DND-41 (cell line): ENCODE data around the gene ABCA12.

Experiments used
- ATAC-seq: fragments of 200-7000 bp; cut with Tn5 transposase; 3 replicates; pipeline ENCODE4 v1.9.1; 2021; ENCODE audit warnings: low read depth; ENCODE audit not compliant: insufficient read depth
- DNase-seq: peaks from one replicate; pipeline ENCODE4 v3.0.0-alpha.2; 2020
- H2AFZ ChIP-seq: 2 replicates; pipeline ENCODE4 v1.6.0; 2012; ENCODE audit warnings: low read depth, low read length
- H3K27ac ChIP-seq: 2 replicates; pipeline ENCODE4 v1.5.1; 2012; ENCODE audit warnings: low read length, inconsistent platforms
- H3K27me3 ChIP-seq: fragments of 200-600 bp; sonication (generic); 2 replicates; pipeline ENCODE4 v1.6.0; 2012; ENCODE audit warnings: low read length, mild to moderate bottlenecking, inconsistent platforms; ENCODE audit not compliant: insufficient read depth, poor library complexity
- H3K36me3 ChIP-seq: 2 replicates; pipeline ENCODE4 v1.5.1; 2012; ENCODE audit warnings: low read length, inconsistent platforms; ENCODE audit not compliant: insufficient read depth
- H3K4me1 ChIP-seq: 2 replicates; pipeline ENCODE4 v1.5.1; 2012; ENCODE audit warnings: mild to moderate bottlenecking, low read length; ENCODE audit not compliant: insufficient read depth
- H3K4me2 ChIP-seq: 2 replicates; pipeline ENCODE4 v1.6.0; 2012; ENCODE audit warnings: mild to moderate bottlenecking, moderate library complexity, low read length, inconsistent platforms; ENCODE audit not compliant: insufficient read depth
- H3K4me3 ChIP-seq, 2 experiments: fragments of 200-600 bp in 1 of 2; shearing (Covaris generic) in 1 of 2; 2 replicates each; pipeline ENCODE4 v1.5.1; 2012 to 2016; ENCODE audit warnings: inconsistent platforms in 2 of 2, low read length in 2 of 2, mild to moderate bottlenecking in 2 of 2, low read depth in 1 of 2, moderate library complexity in 1 of 2
- H3K79me2 ChIP-seq: 2 replicates; pipeline ENCODE4 v1.6.0; 2012; ENCODE audit warnings: low read length, inconsistent platforms; ENCODE audit not compliant: insufficient read depth
- H3K9ac ChIP-seq: 2 replicates; pipeline ENCODE4 v1.6.0; 2012; ENCODE audit warnings: low read depth, mild to moderate bottlenecking, inconsistent platforms, low read length, moderate library complexity
- H3K9me3 ChIP-seq: 2 replicates; pipeline ENCODE4 v1.5.1; 2012; ENCODE audit warnings: low read length, moderate library complexity, mild to moderate bottlenecking, inconsistent platforms; ENCODE audit not compliant: insufficient read depth, severe bottlenecking
- H4K20me1 ChIP-seq: 2 replicates; pipeline ENCODE4 v1.6.0; 2012; ENCODE audit warnings: low read length; ENCODE audit not compliant: insufficient read depth
- EZH2 ChIP-seq: IDR thresholded peaks from 3 replicates; pipeline ENCODE4 v1.6.1; 2012; ENCODE audit warnings: borderline replicate concordance, low read depth, mild to moderate bottlenecking, moderate library complexity, low read length, inconsistent platforms; ENCODE audit not compliant: severe bottlenecking
- TF ChIP-seq, protein P1 (sequence below): IDR thresholded peaks from 2 replicates; pipeline ENCODE4 v1.5.1; 2012; ENCODE audit warnings: borderline replicate concordance, low read length, moderate library complexity, mild to moderate bottlenecking; ENCODE audit not compliant: poor library complexity, severe bottlenecking; ENCODE audit errors: extremely low read depth

Gene ABCA12

GRCh38 chr2:215003001-215003400 lies 135.4 kb downstream of the ABCA12 start:
- Histone ChIP-seq H3K9ac (no peak overlapping the region), H2AFZ (no peak overlapping the region), H3K27me3 (no peaks in the 10 kb centered on the region), H3K4me2 (no peak overlapping the region), H4K20me1 (no peaks in the 10 kb centered on the region), H3K79me2 (no peaks in the 10 kb centered on the region), H3K4me1 (no peaks in the 10 kb centered on the region), H3K27ac (no peak overlapping the region), H3K36me3 (no peaks in the 10 kb centered on the region), H3K4me3 (no peak overlapping the region), H3K9me3 (no peaks in the 10 kb centered on the region)
- TF ChIP-seq, protein P1, sequence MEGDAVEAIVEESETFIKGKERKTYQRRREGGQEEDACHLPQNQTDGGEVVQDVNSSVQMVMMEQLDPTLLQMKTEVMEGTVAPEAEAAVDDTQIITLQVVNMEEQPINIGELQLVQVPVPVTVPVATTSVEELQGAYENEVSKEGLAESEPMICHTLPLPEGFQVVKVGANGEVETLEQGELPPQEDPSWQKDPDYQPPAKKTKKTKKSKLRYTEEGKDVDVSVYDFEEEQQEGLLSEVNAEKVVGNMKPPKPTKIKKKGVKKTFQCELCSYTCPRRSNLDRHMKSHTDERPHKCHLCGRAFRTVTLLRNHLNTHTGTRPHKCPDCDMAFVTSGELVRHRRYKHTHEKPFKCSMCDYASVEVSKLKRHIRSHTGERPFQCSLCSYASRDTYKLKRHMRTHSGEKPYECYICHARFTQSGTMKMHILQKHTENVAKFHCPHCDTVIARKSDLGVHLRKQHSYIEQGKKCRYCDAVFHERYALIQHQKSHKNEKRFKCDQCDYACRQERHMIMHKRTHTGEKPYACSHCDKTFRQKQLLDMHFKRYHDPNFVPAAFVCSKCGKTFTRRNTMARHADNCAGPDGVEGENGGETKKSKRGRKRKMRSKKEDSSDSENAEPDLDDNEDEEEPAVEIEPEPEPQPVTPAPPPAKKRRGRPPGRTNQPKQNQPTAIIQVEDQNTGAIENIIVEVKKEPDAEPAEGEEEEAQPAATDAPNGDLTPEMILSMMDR = no peak
- TF ChIP-seq EZH2 = no peak
- ATAC-seq (no peak), DNase-seq (no peak)

DNA sequence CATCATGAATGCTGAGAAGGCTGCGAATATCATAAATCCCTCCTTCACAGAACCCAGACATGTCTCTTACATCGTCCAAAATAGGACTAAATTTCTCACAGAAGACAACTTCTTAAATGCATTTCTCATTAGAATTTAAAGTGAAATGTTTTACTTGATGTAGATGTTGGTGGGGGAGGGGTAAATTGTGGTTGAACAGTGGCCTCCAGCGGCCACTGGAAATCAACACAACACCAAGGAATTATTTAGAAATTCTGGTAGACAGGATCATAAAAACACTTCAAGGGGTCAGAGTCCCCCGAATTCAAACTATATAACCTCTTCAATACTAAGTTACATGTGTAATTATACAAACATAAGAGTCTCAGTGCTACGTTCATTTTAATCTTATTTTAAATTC lies 135.9 kb downstream of the ABCA12 start:
- DNase-seq (no peak), ATAC-seq (no peak)
- Histone ChIP-seq H3K4me3 (no peak overlapping the region), H4K20me1 (no peaks in the 10 kb centered on the region), H3K4me1 (no peaks in the 10 kb centered on the region), H3K9me3 (no peaks in the 10 kb centered on the region), H3K9ac (no peak overlapping the region), H3K27ac (no peak overlapping the region), H3K4me2 (no peak overlapping the region), H2AFZ (no peak overlapping the region), H3K36me3 (no peaks in the 10 kb centered on the region), H3K79me2 (no peaks in the 10 kb centered on the region), H3K27me3 (no peaks in the 10 kb centered on the region)
- TF ChIP-seq, protein P1 = no peak

- TF ChIP-seq EZH2 = no peak
- TF ChIP-seq, protein P1 = no peak
- no peak overlapping the region for H3K9ac ChIP-seq
- no peaks in the 10 kb centered on the region for H3K27me3 ChIP-seq
- no peaks in the 10 kb centered on the region for H3K4me1 ChIP-seq
- H2AFZ ChIP-seq = no peak overlapping the region
- H4K20me1 ChIP-seq = no peaks in the 10 kb centered on the region
- H3K27ac ChIP-seq = no peak overlapping the region
- no peaks in the 10 kb centered on the region for H3K79me2 ChIP-seq
- H3K36me3 ChIP-seq = no peaks in the 10 kb centered on the region
- ATAC-seq (no peak), DNase-seq (no peak)
- no peak overlapping the region for H3K4me3 ChIP-seq
- H3K9me3 ChIP-seq = no peaks in the 10 kb centered on the region
- H3K4me2 ChIP-seq = no peak overlapping the region
Observed at GRCh38 chr2:215000721-215001120, 137.7 kb downstream of the ABCA12 start.
